ENCODE measurements around the gene POGK.
"Not testable (repeated sequence)": the region's sequence is repeated elsewhere in the genome, so short reads cannot be mapped to it uniquely, and the experiment has no call there.

The POGK gene, protein sequence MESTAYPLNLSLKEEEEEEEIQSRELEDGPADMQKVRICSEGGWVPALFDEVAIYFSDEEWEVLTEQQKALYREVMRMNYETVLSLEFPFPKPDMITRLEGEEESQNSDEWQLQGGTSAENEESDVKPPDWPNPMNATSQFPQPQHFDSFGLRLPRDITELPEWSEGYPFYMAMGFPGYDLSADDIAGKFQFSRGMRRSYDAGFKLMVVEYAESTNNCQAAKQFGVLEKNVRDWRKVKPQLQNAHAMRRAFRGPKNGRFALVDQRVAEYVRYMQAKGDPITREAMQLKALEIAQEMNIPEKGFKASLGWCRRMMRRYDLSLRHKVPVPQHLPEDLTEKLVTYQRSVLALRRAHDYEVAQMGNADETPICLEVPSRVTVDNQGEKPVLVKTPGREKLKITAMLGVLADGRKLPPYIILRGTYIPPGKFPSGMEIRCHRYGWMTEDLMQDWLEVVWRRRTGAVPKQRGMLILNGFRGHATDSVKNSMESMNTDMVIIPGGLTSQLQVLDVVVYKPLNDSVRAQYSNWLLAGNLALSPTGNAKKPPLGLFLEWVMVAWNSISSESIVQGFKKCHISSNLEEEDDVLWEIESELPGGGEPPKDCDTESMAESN

DNA sequence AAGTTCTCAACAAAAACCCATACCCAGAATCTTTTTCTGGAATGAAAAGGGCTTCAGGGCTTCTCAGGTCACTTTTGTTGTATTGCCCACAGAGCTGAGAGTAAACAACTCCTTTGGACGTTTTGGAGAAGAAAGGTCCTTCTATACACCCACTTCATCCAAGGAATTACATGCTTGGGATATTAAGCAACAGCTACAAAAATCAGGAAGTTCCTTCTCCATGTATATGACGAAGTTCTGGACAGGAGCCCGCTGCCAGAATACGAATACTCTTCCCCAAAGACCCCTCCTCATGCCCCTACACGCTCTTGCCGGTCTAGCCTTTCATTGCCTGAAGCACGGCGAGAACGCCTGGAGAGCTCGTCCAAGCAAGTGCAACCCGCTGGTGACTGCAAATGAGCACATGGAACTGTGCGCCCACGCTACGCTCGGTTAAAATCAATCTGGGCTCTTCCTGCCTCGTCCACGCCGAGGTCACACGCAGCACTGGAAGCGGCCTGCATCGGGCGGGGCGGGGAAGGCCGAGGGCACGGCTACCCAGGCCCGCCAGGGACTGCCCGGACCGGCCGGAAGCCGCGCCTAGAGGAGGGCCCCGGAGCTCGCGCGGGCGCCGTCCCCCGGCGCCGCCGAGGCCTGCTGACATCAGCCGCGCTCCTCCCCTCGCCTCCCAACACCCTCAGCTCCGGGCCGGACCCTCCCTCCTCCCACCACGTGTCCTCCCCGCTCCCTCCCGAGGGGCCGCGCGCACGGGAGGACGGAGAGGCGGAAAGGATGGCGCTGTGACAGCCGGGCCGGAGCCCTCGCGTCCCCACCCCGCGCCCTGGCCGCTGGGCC, at the start of gene POGK:
Gene POGK, plus strand, starts transcription at position 710 of the 834 bp plus-strand sequence. CDS start 1,482 bp downstream, outside the sequence.
- DNase-seq (ENCODE audit: low spot score) = peak; percentile 97

DNA sequence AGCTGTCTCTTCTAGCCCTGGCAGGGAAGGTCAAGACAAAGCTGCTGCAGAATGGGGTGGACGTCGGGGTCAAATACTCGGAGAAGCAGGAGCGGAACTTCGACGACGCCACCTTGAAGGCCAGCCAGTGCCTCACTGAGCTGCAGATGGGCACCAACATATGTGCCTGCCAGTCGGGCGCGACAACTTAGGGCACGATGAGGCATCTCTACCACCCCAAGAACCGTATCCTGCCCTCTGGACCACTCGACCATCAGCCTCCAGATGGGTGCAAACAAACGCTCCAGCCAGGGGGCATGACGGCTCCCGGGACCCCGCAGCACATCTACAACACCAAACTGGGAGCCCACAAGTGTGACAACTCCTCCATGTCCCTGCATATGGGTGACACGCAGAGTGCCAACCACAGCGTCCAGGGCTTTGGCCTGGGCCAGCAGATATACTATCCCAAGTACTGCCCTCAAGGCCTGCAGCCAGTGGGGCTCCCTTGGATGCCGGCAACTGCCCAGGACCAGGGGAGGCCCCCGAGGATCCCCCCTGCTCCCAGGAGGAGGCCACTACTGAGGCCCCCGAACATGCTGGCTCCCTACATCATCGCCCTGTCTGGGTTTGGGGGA, 42.5 kb upstream of the POGK start:
- DNase-seq (ENCODE audit: low spot score) = no peak

DNA sequence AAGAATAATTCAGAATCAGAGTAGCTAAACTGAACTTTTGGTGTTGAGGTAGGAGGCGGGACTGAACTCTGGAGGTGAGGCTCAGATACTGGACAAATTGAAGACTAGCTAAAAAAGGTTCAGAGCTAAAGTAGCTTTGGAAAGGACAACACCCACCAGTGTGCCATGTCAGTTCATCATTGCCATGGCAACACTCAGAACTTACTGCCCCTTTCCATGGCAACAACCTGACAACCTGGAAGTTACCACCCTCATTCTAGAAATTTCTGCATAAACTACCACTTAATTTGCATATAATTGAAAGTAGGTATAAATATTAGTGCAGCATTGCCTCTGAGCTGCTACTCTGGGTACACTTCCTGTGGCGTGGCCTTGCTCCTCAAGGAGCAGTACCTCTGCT, 30.3 kb upstream of the POGK start:
- DNase-seq (ENCODE audit: low spot score) = no peak

DNA sequence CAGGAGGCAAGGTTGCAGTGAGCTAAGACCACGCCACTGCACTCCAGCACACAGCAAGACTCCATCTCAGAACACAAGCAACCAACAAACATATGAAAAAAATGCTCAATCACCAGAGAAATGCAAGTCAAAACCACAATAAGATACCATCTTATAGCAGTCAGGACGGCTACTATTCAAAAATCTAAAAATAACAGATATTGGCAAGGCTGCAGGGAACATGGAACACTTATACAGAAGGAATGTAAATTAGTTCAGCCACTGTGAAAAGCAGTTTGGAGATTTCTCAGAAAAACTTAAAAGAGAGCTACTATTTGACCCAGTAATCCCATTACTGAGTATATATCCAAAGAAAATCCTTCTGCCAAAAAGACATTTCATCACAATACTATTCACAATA, 27.6 kb upstream of the POGK start:
- DNase-seq (ENCODE audit: low spot score) = peak; percentile 26

DNA sequence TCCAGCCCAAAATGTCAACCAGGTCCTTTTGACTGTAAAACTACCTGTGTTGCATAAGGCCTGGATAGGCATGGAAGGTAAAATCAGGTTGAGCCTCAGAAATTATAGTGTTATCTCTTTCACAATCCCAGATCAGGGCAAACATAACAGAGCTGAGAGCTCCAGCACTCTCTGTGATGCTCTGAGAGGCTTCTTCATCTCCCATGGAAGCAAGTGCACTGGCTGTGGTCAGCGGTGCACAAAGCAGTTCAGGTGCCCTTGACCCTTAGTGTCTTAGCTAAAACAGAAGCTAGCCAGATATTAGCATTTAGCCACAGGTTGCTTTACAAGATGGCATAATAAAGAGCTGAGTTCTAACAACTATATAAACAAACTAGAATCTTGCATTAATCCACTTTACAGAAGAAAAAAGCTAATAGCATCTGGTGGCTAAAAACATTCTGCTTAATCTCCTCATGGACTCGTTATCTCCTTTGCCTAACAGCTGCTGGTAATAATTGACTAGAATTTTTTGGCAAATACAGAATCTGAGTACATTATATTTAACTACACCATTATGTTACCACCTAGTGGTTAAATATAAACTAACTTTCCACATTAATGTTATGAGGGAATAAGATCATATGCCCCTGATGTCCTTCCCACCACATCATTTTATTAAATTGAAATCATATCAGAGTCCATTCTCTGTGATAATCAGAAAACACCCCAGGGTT, 25.6 kb upstream of the POGK start:
- no peak for DNase-seq (ENCODE audit: low spot score)

DNA sequence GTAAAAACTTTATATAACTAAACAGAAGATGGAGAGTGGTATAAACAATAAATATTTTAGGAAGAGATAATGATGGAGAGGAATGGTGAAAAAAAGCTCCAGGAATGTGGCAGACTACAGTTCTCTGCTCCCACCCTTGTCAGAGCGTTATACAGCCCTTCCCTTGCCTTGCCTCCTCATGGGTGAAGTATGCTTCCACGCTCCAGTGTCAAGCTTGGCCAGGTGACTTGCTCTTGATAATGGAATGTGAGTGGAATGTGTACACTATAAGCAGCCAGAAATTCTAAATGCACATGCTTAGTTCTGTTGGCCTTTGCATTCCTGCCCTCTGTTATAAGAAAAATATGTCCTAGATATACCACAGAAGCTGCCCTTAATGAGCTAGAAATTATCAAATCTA, 24.7 kb upstream of the POGK start:
- peak; percentile 33 for DNase-seq (ENCODE audit: low spot score)

DNA sequence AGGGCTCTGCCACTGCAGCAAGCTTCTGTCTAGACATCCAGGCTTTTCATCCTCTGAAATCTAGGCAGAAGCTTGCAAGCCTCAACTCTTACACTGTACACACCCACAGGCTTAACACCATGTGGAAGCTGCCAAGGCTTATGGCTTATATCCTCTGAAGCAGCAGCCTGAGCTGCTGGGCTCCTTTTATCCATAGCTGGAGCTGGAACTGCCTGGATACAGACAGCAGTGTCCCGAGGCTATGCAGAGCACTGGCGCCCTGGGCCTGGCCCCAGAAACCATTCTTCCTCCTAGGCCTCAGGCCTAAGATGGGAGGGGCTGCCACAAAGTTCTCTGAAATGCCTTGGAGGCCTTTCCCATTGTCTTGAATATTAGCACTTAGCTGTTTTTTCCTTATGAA, 19.3 kb upstream of the POGK start:
- no peak for DNase-seq (ENCODE audit: low spot score)

DNA sequence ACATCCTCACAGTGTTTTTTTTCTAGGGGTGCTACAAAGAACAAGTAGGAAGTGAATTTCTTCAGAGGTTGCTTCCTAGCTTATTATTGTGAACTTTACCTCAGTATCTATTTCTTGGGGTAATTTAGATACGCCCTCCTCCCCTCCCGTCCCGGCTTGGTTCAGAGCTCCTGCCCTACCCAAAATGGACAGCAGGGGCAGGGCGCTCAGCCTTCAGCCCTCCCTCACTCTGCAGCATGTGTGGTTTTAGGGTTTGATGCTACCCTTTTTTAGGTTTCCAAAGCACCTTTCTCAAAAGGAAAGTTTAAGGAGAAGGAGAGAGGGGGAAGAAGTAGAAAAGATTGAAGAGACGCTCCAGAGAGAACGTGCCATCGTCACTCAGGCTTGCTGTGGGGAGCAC, 16.9 kb upstream of the POGK start:
- peak; percentile 30 for DNase-seq (ENCODE audit: low spot score)

DNA sequence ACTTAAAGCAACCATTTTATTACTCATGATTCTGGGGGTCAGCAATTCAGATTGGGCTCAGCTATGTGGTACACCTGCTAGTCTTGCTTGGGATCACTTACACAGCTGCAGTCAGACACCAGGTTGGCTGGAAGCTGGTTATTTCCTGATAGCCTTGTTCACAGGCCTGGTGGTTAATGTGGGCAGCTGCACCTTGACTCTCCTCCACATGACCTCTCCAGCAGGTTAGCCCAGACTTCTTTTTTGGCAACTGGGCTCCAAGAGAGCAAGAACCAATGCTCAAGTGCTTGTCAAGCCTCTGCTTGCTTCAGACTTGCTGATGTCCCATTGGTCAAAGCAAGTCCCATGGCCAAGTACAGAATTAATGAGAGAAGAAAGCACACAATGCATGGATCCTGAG, 11.8 kb upstream of the POGK start:
- DNase-seq (ENCODE audit: low spot score) = no peak

DNA sequence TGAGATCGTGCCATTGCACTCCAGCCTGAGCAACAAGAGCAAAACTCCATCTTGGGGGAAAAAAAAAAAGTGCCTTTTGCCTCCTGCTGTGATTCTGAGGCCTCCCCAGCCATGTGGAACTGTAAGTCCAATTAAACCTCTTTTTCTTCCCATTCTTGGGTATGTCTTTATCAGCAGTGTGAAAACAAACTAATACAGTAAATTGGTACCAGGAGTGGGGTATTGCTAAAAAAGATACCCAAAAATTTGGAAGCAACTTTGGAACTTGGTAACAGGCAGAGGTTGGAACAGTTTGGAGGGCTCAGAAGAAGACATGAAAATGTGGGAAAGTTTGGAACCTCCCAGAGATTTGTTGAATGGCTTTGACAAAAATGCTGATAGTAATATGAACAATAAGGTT, 9.5 kb upstream of the POGK start:
- DNase-seq (ENCODE audit: low spot score) = not testable (repeated sequence)

DNA sequence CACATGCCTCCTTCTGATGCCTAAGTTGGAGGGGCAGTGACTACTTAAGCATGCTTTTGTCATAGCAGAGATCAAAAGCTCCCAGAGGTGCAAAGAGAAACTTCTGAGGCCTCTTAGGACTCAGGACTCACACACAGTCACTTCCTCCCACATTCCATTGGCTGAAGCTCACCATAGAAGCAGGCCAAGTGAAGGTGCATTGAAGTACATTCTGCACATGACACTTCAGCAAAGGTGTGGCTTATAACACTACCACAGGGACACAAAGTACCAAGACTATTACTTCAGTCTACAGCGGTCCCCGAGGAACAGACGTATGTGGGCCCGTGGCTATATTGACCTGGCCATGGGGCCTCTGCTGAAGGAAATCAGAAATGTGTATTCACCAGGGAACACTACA, 2.5 kb upstream of the POGK start:
- no peak for DNase-seq (ENCODE audit: low spot score)

DNA sequence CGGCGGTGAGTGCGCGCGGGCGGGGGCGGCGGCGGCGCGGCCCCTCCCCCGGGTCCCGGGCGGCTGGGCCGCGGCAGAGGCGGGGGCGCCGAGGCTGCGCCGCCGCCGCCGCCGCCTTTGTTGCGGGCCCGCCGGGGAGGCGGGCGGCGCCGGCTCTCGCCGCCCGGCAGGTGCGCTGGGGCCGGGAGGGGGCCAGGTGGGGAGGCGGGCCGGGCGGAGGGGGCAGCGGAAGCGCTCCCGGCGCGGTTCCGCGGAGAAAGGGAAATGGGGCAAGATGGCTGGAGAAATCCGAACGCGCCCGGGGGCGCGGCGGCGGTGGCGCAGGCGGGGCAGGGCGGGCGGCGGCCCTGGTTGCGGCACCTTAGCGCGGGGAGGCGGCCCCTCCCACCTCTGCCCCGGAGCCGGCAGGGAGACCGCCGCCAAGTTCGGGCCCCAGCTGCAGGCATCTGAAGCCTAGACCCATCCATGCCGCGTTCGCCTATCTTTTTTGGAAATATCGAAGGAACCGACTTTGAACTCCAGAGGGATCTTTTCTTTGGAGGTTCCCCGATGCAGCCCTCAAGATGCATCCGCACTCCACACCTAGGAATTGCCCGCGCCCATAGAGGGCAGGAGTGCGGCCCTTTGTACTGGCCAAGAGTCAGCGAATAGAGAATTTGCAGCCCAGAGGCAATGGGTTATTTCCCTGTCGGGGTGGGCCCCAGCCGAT, 479 bp downstream of the POGK start:
- peak; percentile 73 for DNase-seq (ENCODE audit: low spot score)

DNA sequence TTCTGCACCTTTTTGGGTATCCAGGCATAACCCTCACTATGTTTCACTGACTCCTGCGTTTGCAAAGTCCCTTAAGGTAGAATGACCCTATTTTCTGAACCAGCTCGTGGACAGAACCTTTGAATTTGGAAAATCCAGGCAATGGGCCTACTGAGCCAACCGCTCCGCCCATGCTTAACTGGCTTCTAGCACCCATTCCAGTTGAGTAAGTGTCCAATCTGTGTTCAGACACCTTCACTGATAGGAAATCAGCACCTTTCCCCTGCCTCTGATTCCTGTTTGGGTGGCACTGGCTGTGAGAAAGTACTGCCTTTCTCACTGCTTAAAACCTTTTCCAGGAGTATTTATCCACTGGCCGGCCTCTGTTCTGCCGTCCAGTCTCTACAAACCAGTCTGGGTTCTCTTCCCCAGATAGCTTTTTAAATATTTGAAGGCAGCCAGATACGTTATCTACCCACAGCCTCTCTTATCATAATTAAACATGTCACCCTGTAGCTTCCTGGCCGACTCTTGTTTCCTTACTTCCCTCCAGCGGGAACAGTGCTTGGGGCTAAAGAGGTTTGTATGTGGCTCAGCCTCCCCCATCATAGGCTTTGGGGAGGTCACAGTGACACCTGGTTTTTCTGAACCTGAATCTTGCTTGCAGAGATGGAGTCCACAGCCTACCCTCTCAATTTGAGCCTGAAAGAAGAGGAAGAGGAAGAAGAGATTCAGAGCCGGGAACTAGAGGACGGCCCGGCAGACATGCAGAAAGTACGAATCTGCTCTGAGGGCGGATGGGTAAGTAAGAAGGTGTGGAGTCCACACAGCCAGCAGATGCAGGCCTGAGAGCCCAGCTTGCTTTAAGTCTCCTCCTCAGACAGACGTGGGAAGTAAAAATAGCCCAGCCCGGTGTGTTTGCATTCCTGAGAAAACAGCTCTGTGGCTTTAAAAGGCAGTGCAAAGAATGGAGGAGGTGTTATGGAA, 1.3 kb downstream of the POGK start:
- no peak for DNase-seq (ENCODE audit: low spot score)

DNA sequence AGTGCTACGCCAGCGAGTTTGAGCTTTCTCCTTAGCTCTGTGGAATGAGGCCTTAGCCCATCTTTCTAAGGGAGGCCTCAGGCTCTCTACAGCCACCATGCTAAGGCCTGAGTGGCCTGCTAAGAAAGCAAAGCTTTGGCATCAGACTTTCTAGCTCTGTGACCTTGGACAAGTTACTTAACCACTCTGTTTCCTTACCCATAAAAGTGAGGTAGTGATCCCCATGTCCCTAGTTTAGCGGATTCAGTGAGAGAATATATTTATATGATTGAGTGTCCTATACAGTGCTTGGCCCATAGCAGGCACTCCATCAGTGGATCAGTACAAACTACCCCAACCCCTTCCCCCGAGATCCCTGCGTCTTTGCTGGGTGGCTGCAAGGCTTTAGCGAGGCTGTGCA, 4.0 kb downstream of the POGK start:
- DNase-seq (ENCODE audit: low spot score) = no peak

DNA sequence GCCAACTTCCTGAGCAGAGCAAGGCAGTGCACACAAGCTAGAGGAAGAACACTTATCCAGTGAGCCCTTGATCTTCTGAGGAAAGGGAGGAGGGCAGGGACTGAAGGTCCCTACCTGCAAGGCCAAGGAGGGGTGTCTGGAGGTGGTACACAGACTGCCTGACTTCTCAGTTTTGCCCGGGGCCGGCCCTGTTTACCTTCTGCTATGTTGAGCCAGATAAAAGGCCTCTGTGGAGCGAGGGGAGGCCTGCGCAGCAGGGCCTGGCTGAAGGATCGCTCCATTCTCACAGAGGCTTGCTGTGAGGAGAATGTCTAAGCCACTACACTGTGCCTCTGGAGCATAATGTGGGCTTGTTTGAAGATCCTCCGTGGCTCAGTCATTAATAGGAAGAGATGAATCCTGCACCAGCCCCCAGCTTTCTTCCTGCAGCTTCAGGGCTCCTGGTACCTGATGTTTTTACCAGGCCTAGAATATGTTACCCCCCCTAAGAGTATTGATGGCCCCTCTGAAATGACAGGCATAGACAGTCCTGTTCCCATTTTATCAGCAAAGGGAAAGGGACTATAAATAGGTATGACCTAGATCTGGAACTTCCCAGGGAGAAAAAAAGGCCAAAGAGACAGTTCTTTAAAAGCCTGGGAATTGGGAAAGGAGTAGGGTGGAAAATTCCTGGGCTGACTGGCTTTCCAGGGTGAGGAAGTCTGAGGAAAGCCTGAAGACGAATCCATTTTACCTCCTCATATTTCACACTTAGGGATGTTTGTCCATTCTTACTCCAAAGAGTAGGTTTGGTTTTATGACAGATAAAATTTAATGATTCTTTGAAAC, 4.7 kb downstream of the POGK start:
- DNase-seq (ENCODE audit: low spot score) = no peak

DNA sequence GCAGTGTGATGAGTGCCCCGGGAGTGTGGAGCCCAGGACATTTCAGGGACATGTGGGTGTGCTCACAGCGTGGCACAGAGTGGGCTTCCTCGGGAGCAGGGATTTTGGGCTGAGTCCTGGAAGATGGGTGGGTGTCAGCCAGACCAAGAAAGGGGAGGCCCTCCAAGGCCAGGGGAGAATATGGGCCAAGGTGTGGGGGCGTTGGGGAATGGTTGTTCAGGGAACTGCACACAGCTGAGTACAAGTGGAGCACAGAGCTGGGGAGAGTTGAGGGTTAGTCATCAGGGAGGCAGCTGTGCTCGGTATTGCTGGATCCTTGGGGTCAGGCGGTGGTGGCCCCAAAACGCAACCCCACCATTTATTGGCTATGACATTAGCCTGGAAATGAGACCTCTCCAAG, 5.5 kb downstream of the POGK start:
- DNase-seq (ENCODE audit: low spot score) = no peak

DNA sequence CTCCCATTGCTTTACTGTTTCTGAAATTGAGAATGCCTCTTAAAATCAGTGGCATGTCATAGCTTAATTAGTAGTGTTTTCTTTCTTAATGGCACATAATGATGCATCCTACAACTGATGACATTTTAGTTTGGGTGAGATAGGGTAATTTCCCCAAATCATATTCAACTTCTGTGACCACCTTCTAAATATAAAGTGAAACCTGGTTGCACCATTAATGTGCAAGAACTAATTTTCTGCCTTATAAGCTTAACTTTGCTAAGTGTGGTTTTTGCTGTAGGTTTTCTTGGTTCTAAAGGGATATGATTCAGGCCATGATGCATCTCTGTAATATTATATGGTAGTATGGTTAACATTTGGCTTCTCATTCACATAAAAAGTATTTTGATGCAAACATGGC, 8.9 kb downstream of the POGK start:
- DNase-seq (ENCODE audit: low spot score) = no peak

DNA sequence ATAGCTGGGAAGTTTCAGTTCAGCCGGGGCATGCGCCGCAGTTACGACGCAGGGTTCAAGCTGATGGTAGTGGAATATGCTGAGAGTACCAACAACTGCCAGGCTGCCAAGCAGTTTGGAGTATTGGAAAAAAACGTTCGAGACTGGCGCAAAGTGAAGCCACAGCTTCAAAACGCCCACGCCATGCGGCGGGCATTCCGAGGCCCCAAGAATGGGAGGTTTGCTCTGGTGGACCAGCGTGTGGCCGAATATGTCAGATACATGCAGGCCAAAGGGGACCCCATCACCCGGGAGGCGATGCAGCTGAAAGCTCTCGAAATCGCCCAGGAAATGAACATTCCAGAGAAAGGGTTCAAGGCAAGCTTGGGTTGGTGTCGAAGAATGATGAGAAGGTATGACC, 9.9 kb downstream of the POGK start:
- no peak for DNase-seq (ENCODE audit: low spot score)

DNA sequence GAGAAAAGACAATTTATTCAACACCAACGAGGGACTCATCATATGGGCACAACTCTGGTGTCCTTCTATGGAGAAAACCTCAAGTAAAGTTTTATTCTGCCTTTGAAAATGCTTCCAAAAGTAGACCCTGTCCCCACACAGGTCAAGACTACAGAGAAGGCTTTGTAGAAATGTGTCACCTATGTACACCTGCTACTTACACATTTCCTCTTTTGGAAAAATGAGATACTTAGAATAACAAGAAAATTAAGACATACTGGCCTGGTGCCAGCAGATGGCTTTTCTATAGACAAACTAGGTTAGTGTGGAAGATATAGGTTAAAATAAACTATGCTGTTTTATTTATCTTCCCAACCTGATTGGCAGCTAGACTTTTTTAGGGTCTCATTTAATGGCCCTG, 13.6 kb downstream of the POGK start:
- DNase-seq (ENCODE audit: low spot score) = no peak
